Mucosa of descending colon (tissue), 3 donors: Measurements from ENCODE around the gene PEPD. TPM values are rescaled to one million over a fixed set of nuclear protein-coding genes. Genes with fewer than 3 reads are reported as not detected.

Experiments
- ATAC-seq: fragments of 200-7000 bp; cut with Tn5 transposase; one replicate; pipeline ENCODE4 v1.9.1; 2020; ENCODE audit warnings: mild to moderate bottlenecking, moderate library complexity
- DNase-seq, 3 donors: peaks; one replicate each; pipeline ENCODE4 v3.0.0-alpha.2; 2020
- H3K36me3 ChIP-seq: fragments of 200-600 bp; one replicate; pipeline ENCODE4 v1.8.0; 2021; ENCODE audit warnings: low read depth, mild to moderate bottlenecking
- H3K4me1 ChIP-seq: fragments of 200-600 bp; one replicate; pipeline ENCODE4 v1.8.0; 2021; ENCODE audit warnings: low read depth, mild to moderate bottlenecking
- H3K4me3 ChIP-seq: fragments of 200-600 bp; one replicate; pipeline ENCODE4 v1.8.0; 2021; ENCODE audit warnings: mild to moderate bottlenecking
- H3K9me3 ChIP-seq: fragments of 200-600 bp; one replicate; pipeline ENCODE4 v1.8.0; 2021; ENCODE audit warnings: mild to moderate bottlenecking
- CTCF ChIP-seq: fragments of 200-600 bp; IDR thresholded peaks from one replicate; pipeline ENCODE4 v1.8.0; 2022; ENCODE audit warnings: antibody characterized with exemption, mild to moderate bottlenecking
- intact Hi-C, 2 donors: fragments of 100-400 bp; cut with DNase I in 1 of 2; cut with micrococcal nuclease in 1 of 2; formaldehyde crosslinking; loops; one replicate each; pipeline versions ENCODE4 v1.11.0 to v1.11.1; 2022; cut with DNase I, micrococcal nuclease
- total RNA-seq, 3 donors: library from RNA; stranded (reverse); fragmentation: NEBNext Ultra II Directional in 2 of 3; extraction: Animal tissue kit (Norgen Biotek cat#: 25700) in 2 of 3; gene quantifications; one replicate each; pipeline versions ENCODE4 v1.2.1 to v1.2.4, GENCODE V29; 2021 to 2023
- donor health status: DM: no; HTN: no; CAD: no; lungs with moderate emphysema.
- donor health status: DM: no; HTN: no; CAD: no.
- donor health status: DM: no; HTN: yes; CAD: no.

The PEPD gene
- total RNA-seq, 3 donors from 2014 or later = 40.4 to 91.5 (median 79.1) TPM

DNA sequence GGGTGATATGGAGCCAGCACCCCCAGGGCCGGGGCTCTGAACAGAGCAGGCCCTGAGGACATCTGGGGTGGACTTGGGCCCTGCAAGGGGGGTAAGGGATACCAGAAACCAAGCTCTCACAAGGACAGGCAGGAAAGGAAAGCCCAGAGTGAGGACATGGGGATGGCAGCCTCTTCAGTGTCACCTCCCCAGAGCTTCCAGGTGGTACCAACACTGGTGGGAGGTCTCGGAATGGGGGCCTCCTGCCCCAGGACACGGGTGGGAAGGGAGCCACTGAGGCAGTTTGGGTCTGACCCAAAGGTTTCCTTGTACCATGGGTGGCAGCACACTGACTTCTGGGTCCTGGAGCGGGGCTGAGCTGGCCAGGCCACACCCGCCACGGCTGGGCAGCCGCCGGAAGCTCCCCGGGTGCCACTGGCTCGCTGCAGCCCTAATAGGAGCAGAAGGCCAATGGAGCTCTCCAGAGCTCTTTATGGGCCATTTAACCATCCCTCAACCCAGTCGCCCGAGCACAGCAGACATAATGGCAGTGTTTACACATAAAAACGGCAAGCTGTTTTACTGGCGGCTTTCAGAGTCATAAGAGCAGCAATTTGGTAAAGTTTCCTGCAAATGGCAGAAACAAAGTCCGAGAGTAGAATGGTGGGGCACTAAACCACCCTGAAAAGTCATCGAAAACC, 59.3 kb downstream of the PEPD start:
- Histone ChIP-seq H3K9me3 (no peaks in the 10 kb centered on the region), H3K4me3 (no peak overlapping the region), H3K36me3 (no peaks in the 10 kb centered on the region), H3K4me1 (no peaks in the 10 kb centered on the region)
- no peak for TF ChIP-seq CTCF
- intact Hi-C loops = no loop called here
- ATAC-seq = no peak
- no peak for DNase-seq

- Histone ChIP-seq H3K4me3 (no peak overlapping the region), H3K4me1 (no peaks in the 10 kb centered on the region), H3K9me3 (no peaks in the 10 kb centered on the region), H3K36me3 (no peaks in the 10 kb centered on the region)
- intact Hi-C loops = no loop called here
- DNase-seq = no peak
- ATAC-seq = no peak
- no peak for TF ChIP-seq CTCF
These were observed 60.1 kb downstream of the PEPD start for GRCh38 chr19:33461256-33462111.

DNA sequence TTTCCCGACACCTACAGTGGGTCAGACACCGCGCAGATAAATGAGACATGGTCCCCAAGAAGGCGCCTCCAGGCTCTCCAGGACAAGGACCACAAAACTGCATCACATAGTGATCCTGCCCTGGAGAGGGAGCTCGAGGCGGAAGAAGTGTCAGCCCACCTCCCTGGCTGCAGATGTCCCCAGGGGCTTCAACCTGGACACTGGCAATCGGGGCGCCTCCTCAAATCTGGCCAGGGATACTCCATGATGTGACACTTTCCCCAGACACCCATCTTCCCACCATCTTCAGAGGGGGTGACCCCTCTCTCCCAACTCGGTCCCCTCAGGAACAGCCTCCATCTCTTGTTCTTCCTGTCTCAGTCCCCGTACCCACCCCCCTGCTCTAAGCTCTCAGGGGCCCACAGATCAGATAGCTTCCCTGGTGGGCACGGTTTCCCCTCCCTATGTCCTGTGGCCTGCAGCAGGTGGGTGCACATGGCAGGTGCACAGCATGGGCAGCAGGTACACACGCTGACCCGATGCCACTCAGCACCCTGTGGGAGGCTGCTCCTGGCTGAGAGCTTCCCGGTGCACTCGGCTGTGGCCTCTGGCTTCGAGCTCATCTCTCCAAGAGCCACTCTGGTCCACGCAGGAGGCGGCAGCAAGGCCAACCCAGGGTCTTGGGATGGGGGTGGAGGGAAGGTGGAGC, 61.2 kb downstream of the PEPD start:
- TF ChIP-seq CTCF = no peak
- H3K9me3 ChIP-seq = no peaks in the 10 kb centered on the region
- no peak overlapping the region for H3K4me3 ChIP-seq
- no peaks in the 10 kb centered on the region for H3K4me1 ChIP-seq
- DNase-seq = no peak
- ATAC-seq = no peak
- intact Hi-C loops = no loop called here
- H3K36me3 ChIP-seq = no peaks in the 10 kb centered on the region

GRCh38 chr19:33459222-33460090, 62.1 kb downstream of the PEPD start:
- H3K4me3 ChIP-seq = no peak overlapping the region
- ATAC-seq (no peak), DNase-seq (no peak)
- H3K9me3 ChIP-seq = no peaks in the 10 kb centered on the region
- no peaks in the 10 kb centered on the region for H3K4me1 ChIP-seq
- TF ChIP-seq CTCF = no peak
- intact Hi-C loops = no loop called here
- no peaks in the 10 kb centered on the region for H3K36me3 ChIP-seq

GRCh38 chr19:33458807-33459206, 62.8 kb downstream of the PEPD start:
- DNase-seq (no peak), ATAC-seq (no peak)
- H3K4me1 ChIP-seq = no peaks in the 10 kb centered on the region
- H3K4me3 ChIP-seq = no peak overlapping the region
- no peaks in the 10 kb centered on the region for H3K36me3 ChIP-seq
- TF ChIP-seq CTCF = no peak
- intact Hi-C loops = no loop called here
- no peaks in the 10 kb centered on the region for H3K9me3 ChIP-seq
